Measurements from ENCODE around the gene GTF2E1. TPM values are rescaled to one million over a fixed set of nuclear protein-coding genes. Genes with fewer than 3 reads are reported as not detected.

The GTF2E1 gene
- polyA plus RNA-seq, 1 experiment = 8.1 TPM

DNA sequence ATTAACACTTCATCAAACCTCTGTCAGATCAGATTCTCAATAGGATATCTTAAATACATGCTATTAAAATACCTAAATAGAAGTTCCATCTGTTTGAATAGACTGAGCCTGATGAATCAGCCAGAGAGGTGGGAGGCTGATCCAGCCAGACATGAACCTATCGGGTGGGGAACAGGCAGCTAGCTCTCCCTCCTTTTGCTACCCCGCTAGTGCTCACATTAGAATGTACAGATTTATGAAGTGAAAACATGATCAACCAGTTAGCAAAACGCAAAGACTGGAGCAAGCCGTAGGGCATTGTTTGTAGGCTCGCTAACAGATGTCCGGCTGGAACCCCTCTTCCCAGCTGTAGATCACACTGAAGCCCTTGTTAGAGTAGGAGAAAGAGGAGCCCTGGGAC, 54.4 kb downstream of the GTF2E1 start:
- Histone ChIP-seq H3K36me3 (ENCODE audit: control insufficient read depth, insufficient read depth, low read length) (no peaks in the 10 kb centered on the region), H3K4me3 (ENCODE audit: low read depth, low read length) (no peak overlapping the region), H3K27me3 (ENCODE audit: control insufficient read depth, insufficient read depth, low read length) (no peaks in the 10 kb centered on the region)
- ChIA-PET POLR2A (no interaction called here), CTCF (interaction anchor here (2.1 to 3.6 kb wide), 2 partner anchors 229 to 237 kb away, joined by 8 to 25 read pairs; no protein-coding TSS in a partner anchor)
- TF ChIP-seq CTCF (IDR thresholded peaks at IDR 0.05; ENCODE audit: insufficient read depth, low read depth, low read length) = no peak
- DNase-seq (ENCODE audit: low read depth) = no peak

- Histone ChIP-seq H3K36me3 (ENCODE audit: control insufficient read depth, insufficient read depth, low read length) (no peaks in the 10 kb centered on the region), H3K27me3 (ENCODE audit: control insufficient read depth, insufficient read depth, low read length) (no peaks in the 10 kb centered on the region), H3K4me3 (ENCODE audit: low read depth, low read length) (no peak overlapping the region)
- DNase-seq (ENCODE audit: low read depth) = no peak
- POLR2A ChIA-PET = no interaction called here
- CTCF ChIA-PET = interaction anchor here (0.5 to 3.6 kb wide), 3 partner anchors 230 to 1018 kb away, joined by 3 to 25 read pairs (median 8); no protein-coding TSS in a partner anchor
- no peak for TF ChIP-seq CTCF (IDR thresholded peaks at IDR 0.05; ENCODE audit: insufficient read depth, low read depth, low read length)
Observed at GRCh38 chr3:120797857-120798256, 55.3 kb downstream of the GTF2E1 start.

DNA sequence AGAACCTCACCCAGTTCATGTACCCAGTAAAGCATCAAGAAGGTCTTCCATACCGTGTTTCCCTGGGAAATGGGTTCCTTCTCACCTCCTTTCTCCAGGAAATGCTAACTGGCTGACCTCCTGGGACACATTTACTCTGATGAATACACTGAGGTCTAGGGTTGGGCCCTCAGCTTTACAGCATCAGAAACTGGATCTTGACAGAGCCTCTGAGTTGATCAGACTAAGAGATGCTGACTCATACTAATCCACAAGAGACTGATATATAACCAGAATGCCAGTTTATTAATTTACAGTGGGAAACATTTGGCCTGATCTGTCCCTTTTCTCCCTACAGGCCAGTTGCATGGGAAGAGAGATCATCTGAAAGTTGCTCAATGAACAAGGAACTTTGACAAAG, 55.8 kb downstream of the GTF2E1 start:
- POLR2A ChIA-PET = no interaction called here
- no peaks in the 10 kb centered on the region for H3K27me3 ChIP-seq (ENCODE audit: control insufficient read depth, insufficient read depth, low read length)
- no peak overlapping the region for H3K4me3 ChIP-seq (ENCODE audit: low read depth, low read length)
- H3K36me3 ChIP-seq (ENCODE audit: control insufficient read depth, insufficient read depth, low read length) = no peaks in the 10 kb centered on the region
- DNase-seq (ENCODE audit: low read depth) = no peak
- CTCF ChIA-PET = interaction anchor here (0.5 to 3.6 kb wide), 3 partner anchors 230 to 1018 kb away, joined by 3 to 25 read pairs (median 8); no protein-coding TSS in a partner anchor
- no peak for TF ChIP-seq CTCF (IDR thresholded peaks at IDR 0.05; ENCODE audit: insufficient read depth, low read depth, low read length)

GRCh38 chr3:120800625-120801024, 58.1 kb downstream of the GTF2E1 start:
- Histone ChIP-seq H3K27me3 (ENCODE audit: control insufficient read depth, insufficient read depth, low read length) (no peaks in the 10 kb centered on the region), H3K36me3 (ENCODE audit: control insufficient read depth, insufficient read depth, low read length) (no peaks in the 10 kb centered on the region), H3K4me3 (ENCODE audit: low read depth, low read length) (no peak overlapping the region)
- ChIA-PET POLR2A (no interaction called here), CTCF (interaction anchor here (0.5 to 2.3 kb wide), 4 partner anchors 234 to 375 kb away, joined by 3 to 5 read pairs (median 4); no protein-coding TSS in a partner anchor)
- DNase-seq (ENCODE audit: low read depth) = no peak
- TF ChIP-seq CTCF (IDR thresholded peaks at IDR 0.05; ENCODE audit: insufficient read depth, low read depth, low read length) = no peak

- ChIA-PET CTCF (interaction anchor here (0.5 to 2.3 kb wide), 4 partner anchors 235 to 376 kb away, joined by 3 to 5 read pairs (median 4); no protein-coding TSS in a partner anchor), POLR2A (no interaction called here)
- Histone ChIP-seq H3K27me3 (ENCODE audit: control insufficient read depth, insufficient read depth, low read length) (no peaks in the 10 kb centered on the region), H3K36me3 (ENCODE audit: control insufficient read depth, insufficient read depth, low read length) (no peaks in the 10 kb centered on the region), H3K4me3 (ENCODE audit: low read depth, low read length) (no peak overlapping the region)
- no peak for TF ChIP-seq CTCF (IDR thresholded peaks at IDR 0.05; ENCODE audit: insufficient read depth, low read depth, low read length)
- no peak for DNase-seq (ENCODE audit: low read depth)
Observed at GRCh38 chr3:120801484-120801883, 58.9 kb downstream of the GTF2E1 start.

All from BJ (cell line).